ENCODE measurements around the gene PALD1. TPM values are rescaled to one million over a fixed set of nuclear protein-coding genes. Genes with fewer than 3 reads are reported as not detected.

The PALD1 gene
- total and polyA plus RNA-seq, 2 of the 4 experiments (the other 2 are of a cell fraction) = 0.12 to 0.18 TPM

- no peaks in the 10 kb centered on the region for H3K9me3 ChIP-seq (ENCODE audit: control insufficient read depth, insufficient read depth, low read length)
- no peak overlapping the region for H3K14ac ChIP-seq (replicated peaks; ENCODE audit: low read depth, low read length)
- H3K9ac ChIP-seq (ENCODE audit: low read depth, low read length) = no peak overlapping the region
- WGBS, 2 experiments (ENCODE audit: extremely low coverage in 2 of 2, insufficient read length in 1 of 2) = 58% methylated on average over 2 of the region's 6 CpGs; no CpG with 5 or more reads in 1 of the 2 experiments
- POLR2A ChIA-PET (ENCODE audit: unreplicated experiment) = interaction anchor here (0.6 kb wide), 1 partner anchor 86 kb away, joined by 5 read pairs; no protein-coding TSS in a partner anchor
- no TSS peak for BruUV-seq (replicated peaks)
- dilution Hi-C loops (cut with HindIII; ENCODE audit: low sequenced_read_pairs, unreplicated experiment) (no loop called here), intact Hi-C loops (cut with micrococcal nuclease) (loop anchor here (1.0 to 5.0 kb wide), 5 partner anchors 68 to 330 kb away; partner anchors contain the start of gene ADAMTS14), in situ Hi-C loops (cut with MboI; ENCODE audit: low sequenced_read_pairs) (loop anchor here (5.0 kb wide), 1 partner anchor 332 kb away; no protein-coding TSS in a partner anchor)
- peaks cover 9% of the 10 kb centered on the region for H3K4me1 ChIP-seq (ENCODE audit: control insufficient read depth, insufficient read depth, low read length)
- no peak for TF ChIP-seq USF2 (IDR thresholded peaks at IDR 0.05; ENCODE audit: low read depth, low read length)
- TF ChIP-seq FOS (IDR thresholded peaks at IDR 0.05; ENCODE audit: low read depth, low read length) = no peak
- TF ChIP-seq RFX5 (IDR thresholded peaks at IDR 0.05; ENCODE audit: low read depth, low read length) = no peak
- H4K5ac ChIP-seq (ENCODE audit: low read depth, low read length) = no peak overlapping the region
- H2AK5ac ChIP-seq (ENCODE audit: low read depth, low read length) = no peak overlapping the region
- no peaks in the 10 kb centered on the region for H3K79me1 ChIP-seq (ENCODE audit: low read depth in 1 of 2, low read length in 2 of 2)
- no peak overlapping the region for H3K4me3 ChIP-seq (ENCODE audit: insufficient read depth, low read depth, low read length)
- no peak overlapping the region for H3K4me2 ChIP-seq (ENCODE audit: low read depth, low read length)
- H3K36me3 ChIP-seq (ENCODE audit: control insufficient read depth, insufficient read depth, low read length) = no peaks in the 10 kb centered on the region
- no peak for ATAC-seq (ENCODE audit: low read depth)
- H3K9me1 ChIP-seq (ENCODE audit: insufficient read depth, low read length) = peaks cover 11% of the 10 kb centered on the region
- no peak overlapping the region for H4K91ac ChIP-seq (ENCODE audit: insufficient read depth, low read depth, low read length)
- H3K27ac ChIP-seq (ENCODE audit: insufficient read depth, low read length) = no peak overlapping the region
- DNase-seq = no peak
- H3K23ac ChIP-seq (ENCODE audit: low read depth, low read length) = no peak overlapping the region
- H2BK20ac ChIP-seq (ENCODE audit: low read depth, low read length) = no peak overlapping the region
- CTCF ChIA-PET = interaction anchor here (0.6 to 1.4 kb wide), 4 partner anchors 11 to 348 kb away, joined by 3 read pairs; no protein-coding TSS in a partner anchor
- H4K20me1 ChIP-seq (ENCODE audit: insufficient read depth, low read length) = no peaks in the 10 kb centered on the region
- no peak overlapping the region for H3K4ac ChIP-seq (ENCODE audit: low read depth, low read length)
- no peak overlapping the region for H2BK5ac ChIP-seq (ENCODE audit: low read depth, low read length, poor library complexity, severe bottlenecking)
- H4K8ac ChIP-seq (ENCODE audit: low read depth in 2 of 2, low read length in 2 of 2) = no peak overlapping the region
- no peak overlapping the region for H3K56ac ChIP-seq (ENCODE audit: extremely low read depth, insufficient read depth, low read length)
- no peak overlapping the region for H2BK120ac ChIP-seq (ENCODE audit: low read depth, low read length)
- no peak overlapping the region for H2BK15ac ChIP-seq (ENCODE audit: low read depth, low read length)
- peaks cover 3% of the 10 kb centered on the region; the same call in 1 of the 2 replicates for H3K27me3 ChIP-seq (ENCODE audit: control insufficient read depth, insufficient read depth, low read length)
- H2AFZ ChIP-seq (replicated peaks; ENCODE audit: low read length, poor library complexity) = no peak overlapping the region
- H2AK9ac ChIP-seq (replicated peaks; ENCODE audit: low read depth, low read length, poor library complexity) = no peak overlapping the region
- no peak overlapping the region for H3K18ac ChIP-seq (ENCODE audit: low read depth, low read length)
Measured at GRCh38 chr10:70550459-70550858, 71.9 kb downstream of the PALD1 start.

All from IMR-90 (cell line).